Stimulated activated CD4-positive, alpha-beta T cell treated with anti-CD3 and anti-CD28 coated beads, Interleukin-1b, Interleukin-23, amount 100 ng/mL, for 1 hour (primary cell): Measurements from ENCODE around the gene ARID1B.

Experiments
- DNase-seq, 2 donors: peaks; one replicate each; pipeline ENCODE4 v3.0.0-alpha.2; 2020; ENCODE audit warnings: low read depth in 2 of 2

Gene ARID1B

DNA sequence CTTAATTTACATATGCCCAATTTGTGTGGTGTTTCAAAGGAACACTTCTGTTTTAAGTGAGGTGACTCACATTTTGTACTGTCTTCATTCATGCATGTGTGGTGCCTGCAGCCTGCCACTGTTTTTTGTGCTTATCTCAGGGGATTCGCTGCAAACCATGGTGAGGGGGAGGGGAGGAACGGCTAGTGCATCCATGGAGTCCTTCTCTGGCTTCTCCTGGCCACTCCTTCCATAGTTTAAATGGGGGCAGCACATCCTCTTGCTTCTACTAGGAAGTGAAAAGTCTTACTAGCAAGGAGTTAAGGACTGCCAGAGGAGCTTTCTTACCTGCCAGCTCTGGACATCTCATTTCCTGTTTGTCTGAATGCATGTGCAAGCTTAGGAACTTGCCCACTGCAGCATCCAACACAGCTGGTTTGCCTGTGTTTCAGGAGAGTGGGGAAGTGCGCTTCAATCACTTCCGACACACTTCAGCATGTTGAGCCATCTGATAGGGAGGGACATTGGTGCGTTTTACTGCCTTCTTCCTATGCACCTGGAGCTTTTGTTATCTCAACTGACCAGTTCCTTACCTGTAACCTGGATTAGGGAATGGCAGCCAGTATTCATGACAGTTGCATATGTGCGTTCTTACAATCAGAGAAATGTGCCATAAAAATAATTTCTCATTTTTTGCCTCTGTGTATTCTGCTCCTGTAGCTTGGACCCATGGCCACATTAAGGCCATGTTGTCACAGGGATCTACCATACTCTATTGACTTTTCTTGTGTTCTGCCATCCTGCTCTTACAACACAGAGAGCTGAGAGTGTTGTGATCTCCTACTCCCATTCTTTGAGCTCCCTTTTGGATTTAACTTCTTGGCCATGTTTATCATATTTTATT is 211.3 kb downstream of the ARID1B start:
- DNase-seq: no peak

DNA sequence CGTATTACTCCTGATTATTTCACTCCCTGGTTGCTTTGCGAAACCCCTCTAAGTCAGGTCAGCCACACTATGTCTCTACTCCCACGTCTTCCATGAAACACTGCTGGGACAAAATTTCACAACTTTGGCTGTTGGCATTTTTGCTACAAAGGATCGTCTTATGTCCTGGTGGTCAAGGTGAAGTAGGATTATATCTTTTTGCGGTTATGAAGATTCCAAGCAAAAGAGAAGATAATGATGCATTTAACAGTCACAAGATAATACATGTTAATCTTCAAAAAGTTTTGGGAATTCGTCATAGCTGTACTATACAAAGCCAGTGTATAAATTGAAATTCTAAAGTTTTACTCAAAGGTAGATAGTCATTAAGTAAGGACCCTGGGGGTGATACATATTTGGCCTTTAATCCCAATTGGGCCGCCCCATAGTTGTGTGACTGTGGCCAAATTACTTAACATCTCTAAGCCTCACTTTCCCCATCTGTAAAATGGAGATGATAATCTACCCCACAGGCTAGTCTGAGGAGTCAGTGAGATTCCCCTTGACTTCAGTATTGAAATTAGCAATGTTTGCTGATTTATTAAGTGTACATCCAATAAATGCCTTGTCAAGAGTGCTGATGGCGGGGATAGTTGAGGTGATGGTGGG is 212.1 kb downstream of the ARID1B start:
- no peak for DNase-seq

DNA sequence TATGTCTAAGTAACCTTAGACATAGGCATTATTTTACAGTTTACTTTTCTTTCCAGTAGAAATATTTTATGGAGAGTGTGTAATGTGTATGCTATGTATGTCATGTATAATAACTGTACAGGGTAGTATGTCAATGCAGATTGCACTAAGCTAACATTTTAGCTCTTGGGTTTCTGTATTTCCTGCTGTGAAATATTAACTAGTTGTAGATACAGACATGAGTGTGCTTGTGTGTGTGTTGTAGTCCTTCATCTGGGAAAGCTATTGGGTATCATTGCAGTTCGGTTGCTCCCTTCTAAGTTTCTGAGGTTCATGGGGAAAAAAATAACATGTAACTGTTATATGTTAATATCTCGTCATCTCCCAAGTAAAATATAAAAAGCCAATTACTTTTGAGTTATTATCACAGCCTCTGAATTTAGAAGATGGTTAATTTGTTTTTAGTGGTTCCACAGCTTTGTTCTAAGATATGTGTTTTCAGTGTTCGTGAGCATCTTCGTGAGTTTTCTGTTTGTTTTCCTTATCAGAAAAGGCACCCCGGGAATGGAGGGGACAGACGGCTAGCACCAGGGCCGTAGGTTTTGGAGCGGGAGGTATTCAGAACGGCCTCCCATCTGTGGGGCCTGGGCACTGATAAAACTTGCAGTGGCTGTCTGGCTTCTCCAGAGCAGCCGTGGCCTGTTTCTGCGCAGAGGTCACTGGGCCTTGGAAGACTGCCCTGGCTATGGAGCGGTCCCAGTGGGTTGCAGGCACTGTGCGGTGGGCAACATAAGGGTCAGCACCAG is 215.0 kb downstream of the ARID1B start:
- DNase-seq: no peak

DNA sequence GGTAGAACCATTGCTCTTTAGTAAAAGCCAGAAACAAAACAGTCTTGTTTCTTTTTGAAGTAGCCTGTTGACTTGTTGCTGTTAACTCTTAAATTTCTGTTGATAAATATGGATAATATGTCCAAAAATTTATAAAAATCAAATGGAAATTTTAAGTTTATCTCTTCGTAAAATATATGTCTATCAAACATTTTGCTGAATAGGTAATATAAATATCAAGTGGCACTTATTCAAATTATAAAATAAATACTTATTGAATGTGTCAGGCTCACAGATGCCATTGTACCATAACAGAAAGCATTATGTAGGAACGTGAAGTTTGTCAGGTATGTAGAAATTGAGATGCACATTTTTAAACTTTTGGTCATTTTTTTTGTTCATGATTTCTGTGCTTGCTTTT is 216.5 kb downstream of the ARID1B start:
- DNase-seq: no peak

DNA sequence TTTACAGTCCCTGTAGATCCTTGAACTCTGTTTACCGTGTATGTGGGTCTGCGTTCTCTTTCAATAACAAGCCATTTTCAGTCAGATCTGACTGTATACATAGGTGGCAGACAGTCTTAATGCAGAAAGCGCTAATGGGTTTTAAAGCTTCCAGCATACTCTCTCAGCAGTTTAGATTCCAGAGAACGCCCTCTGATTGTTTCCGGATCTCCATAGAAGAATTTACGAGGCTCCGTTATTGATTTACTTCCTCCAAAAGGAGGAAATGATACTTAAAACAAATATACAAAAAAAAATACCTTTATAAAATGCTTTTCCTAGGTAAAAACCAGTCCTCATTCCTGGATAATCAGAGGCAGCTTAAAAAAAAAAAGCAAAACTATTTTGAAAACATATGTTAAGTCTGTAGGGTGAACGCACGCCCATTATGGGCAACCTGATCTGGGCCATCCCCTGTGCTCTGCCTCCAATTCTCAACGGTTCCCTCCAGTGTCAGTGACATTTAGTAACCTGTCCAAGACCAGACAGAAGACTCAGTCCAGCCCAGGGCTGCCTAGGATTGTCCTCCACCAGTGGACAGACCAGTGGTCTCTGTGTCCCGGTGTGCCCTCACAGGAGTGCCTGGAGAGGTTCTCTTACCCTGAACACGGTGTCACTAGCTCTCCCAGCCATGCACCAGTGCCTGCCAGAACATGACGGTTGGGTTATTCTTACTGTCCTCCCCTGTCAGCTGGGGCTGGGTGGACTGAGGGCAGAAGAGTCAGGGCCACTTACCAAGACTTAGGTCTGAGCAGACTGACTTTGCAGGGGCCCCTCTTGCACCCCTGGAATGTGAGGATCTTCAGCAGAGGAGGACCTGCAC is 217.3 kb downstream of the ARID1B start:
- DNase-seq: no peak

DNA sequence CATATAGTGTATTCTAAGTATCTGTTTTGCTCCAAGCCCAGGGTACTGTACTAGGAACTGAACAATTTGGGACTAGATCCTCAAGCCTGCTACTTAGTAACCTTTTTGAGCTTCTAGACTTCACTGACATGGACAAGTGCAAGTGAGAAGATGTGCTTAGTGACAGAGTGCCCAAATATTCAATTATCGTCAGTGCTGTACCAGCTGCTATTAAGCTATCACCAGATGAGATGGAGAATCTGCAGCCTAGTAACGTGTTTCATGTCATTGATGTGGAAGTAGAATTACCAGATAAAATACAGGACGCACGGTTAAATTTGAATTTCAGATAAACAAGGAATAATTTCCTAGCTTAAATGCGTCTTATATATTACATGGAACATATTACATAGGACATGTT is 218.3 kb downstream of the ARID1B start:
- no peak for DNase-seq

DNA sequence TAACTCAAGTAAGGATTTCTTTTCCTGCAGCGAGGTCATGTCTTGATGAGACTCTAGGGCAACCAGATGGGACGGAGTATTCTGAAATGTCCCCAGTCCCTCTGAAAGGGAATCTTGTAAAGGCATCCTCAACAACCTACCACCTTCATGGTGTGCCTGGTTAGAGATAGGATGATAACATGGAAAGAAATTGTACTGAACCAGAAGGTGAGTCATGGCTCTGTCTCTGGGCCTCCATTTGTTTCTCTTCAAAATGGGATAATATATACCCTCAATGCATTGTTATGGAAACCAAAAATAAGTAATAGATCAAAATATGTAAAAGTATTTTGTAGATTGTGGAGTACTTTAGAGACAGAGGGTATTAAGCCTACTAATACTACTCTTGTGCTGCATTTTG is 219.1 kb downstream of the ARID1B start:
- no peak for DNase-seq

DNA sequence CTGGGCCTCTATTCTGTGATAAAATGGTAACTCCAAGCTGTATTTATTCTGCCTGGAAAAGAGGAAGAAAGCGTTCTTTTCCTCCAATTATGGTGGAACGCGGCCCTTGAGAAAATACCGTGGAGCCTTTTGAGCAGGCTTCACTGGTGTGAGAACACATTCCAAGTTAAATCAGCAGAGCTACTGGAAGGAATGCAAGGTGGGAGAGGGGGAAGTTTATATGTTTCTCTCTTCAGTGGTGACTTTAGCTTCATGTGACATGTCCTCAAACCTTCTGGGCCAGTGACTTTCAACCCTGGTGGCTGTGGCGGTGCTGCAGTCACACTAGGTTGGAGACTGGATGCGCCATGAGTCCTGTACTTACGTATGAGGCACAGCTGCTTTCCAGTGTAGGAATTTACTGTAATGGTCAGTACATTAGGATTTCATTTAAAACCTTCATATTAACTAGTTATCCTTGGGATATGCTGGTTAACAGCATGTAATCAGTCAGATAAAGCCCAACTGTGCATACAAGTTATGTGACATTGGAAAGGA is 221.7 kb downstream of the ARID1B start:
- DNase-seq: no peak

DNA sequence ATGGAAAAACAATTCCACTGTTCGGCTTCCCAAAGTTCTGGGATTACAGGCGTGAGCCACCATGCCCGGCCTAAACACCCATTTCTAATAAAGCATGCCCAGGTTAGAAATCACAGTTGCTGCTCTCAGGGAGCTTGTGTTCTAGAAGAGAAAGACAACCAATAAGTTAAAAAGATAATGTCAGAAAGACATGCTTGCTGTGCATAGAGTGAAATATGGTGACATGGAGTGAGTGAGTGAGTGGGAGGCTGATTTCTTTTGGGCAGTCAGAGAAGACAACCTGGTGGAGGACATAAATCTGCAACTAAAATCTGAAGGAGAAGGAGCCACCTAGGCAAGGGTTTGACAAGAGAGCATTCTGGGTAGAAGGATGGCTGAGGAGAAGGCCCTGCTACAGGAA is 222.6 kb downstream of the ARID1B start:
- DNase-seq: no peak

DNA sequence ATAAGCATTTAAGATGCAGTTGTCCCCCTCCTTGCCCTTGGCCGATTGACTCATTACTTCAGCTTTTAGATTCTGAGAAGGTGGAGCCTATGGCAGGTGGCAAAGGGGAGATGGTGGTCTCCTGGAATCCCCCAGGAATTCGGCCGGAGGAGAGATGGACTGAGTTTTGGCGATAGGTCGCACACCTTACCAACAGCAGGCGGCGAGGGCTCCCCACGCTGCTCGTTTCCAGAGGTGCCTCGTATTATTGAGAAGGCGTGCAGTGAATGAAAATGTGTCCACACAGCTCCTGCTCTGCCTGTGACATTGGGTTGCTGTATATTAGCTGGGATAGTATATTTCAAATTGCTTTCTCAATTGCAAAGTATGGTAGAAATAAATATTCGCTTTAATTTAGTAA is 224.5 kb downstream of the ARID1B start:
- DNase-seq: no peak

DNA sequence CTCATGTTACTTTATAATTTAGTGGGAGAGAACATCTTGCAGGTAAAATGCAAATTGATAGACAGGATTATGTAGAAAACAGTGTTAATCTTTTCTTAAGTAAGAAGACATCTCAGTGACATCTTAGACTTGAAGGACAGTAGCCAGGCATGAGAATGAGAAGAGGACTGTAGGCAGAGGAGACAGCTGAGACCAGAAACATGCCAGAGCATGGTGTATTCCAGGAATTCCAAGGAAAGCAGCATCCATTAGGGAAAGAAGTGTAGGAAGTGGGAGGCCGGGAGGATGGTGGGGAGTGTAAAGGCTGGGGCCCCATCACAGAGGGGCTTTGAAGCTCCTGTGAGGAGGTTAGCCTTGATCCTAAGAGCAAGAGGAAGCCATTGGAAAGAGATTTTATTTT is 225.6 kb downstream of the ARID1B start:
- DNase-seq: no peak

DNA sequence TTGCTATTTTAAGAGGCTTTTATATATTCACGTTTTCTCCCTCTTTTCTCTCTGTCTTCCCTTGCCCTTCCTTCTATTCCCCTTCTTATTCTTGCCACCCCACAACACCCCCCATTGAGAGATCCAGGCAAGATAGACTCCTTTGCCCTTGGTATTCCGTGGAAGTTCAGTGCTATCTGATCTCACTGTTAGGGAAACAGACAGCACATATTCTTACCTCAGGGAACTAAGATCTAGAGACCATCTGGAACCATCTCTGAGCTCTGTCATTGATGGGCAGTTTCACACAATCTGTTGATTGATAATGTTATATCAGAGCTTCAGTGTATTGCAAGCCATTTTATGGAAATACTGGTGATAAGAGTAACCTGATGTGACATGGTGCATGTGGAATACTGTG is 228.8 kb downstream of the ARID1B start:
- no peak for DNase-seq

DNA sequence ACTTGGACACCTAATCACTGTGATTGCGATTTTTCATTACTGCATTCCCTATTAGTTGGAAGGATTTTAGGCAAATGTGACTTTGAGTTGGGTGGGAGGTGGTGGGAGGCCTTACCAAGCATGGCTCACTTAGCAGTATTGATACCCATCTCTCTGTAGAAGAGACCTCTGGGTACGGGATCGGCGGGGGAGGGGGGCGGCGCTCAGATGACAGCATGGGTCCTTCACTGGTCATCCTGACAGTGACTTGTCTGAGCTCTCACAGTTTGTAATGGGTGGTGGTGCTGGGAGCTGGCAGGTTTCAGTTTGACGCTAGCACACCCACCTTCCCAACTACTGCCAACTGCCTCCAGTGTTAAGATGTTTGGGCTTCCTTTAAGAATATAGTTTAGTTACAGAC is 231.4 kb downstream of the ARID1B start:
- no peak for DNase-seq

DNA sequence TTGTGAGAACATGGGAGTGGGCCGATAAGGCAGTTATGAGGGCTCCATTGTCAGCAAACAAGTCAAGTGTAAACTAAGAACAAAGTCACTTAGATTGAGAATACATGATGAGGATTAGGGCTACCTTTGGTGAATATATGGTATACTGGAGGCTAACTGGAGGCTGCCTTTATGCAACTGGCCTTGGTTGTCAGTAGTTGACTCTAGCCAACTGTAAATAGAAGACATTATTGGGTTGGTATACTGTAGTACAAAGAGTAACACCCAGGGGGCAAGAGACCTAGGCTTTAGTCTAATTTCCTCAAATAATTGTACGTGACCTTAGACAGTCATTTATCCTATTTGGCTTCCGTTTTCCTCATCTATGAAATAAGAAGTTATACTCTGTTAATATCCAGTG is 235.2 kb downstream of the ARID1B start:
- no peak for DNase-seq

DNA sequence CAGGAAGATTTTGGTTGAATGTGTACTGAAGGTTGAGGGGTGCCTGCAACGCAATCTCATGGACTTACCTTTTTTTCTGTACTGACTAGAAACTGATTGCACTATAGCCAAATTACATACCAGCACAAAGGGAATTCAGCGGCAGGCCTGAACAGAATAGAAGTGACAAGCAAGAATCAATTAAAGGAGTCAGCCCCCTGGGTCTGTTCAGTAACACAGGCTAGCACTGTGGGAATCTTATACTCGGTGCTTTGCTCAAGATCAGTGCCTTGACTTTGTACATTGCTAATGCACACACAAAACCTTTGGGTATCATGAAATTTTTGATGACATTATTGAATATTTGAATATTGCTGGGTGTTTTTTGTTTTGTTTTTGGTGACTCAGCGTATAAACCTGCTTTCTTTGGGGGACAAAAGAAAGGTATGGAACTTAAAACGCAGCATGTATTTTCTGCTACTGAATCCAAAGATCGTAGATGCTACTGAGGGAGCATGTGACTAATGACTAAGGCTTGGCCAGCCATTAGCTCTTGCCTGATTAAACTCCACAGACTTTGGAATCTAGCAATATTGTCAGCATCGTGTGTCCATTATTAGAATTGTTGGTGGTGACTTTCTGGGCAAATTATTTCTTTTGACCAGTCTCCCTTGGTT is 236.6 kb downstream of the ARID1B start:
- no peak for DNase-seq

DNA sequence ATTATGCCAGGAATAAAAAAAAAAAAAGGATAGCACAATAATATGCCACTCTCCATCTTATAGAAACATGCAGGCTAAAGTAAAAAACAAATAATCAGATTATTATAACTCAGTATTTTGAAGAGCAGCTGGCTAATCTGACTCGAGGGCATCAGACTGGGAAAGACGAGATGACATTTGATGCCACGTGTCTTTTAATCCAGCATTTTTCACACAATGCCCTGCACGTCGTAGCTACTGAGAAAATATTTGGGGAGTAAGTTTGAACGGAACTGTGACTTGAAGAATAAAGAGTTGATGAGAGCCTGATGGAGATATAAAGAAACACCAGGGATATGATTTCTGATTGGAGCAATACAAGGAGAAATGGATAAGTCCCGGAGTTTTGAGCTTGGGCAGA is 237.7 kb downstream of the ARID1B start:
- DNase-seq: no peak

DNA sequence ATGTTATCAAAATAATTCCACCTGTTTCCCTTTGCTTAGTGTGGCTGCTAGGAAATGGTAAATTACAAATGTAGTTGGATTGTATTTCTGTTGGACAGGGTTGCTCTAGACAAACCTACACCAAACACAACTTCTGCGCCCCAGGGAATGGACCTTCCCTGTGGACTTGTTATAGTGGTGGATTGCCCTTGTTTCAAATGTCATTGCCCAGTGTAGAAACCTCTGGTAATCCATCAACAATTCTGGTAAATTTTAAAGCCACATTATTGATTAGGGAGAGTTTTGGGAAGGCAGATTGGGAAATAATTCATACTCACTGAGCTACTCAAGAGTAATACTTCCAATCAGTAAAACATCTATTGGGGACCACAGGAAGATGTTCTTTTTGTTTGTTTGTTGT is 239.8 kb downstream of the ARID1B start:
- DNase-seq: no peak

DNA sequence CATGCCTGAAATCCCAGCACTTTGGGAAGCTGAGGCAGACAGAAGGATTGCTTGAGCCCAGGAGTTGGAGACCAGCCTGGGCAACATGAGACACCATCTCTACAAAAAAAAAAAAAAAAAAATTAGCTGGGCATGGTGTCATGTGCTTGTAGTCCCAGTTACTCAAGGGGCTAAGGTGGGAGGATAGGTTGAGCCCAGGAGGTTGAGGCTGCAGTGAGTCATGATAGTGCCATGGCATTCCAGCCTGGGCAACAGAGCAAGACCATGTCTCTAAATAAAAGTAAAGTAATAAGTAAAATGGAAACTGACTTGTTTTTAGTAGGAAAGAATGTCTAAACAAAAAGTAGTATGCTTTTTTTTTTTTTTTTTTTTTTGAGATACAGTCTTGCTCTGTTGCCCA is 240.7 kb downstream of the ARID1B start:
- no peak for DNase-seq

DNA sequence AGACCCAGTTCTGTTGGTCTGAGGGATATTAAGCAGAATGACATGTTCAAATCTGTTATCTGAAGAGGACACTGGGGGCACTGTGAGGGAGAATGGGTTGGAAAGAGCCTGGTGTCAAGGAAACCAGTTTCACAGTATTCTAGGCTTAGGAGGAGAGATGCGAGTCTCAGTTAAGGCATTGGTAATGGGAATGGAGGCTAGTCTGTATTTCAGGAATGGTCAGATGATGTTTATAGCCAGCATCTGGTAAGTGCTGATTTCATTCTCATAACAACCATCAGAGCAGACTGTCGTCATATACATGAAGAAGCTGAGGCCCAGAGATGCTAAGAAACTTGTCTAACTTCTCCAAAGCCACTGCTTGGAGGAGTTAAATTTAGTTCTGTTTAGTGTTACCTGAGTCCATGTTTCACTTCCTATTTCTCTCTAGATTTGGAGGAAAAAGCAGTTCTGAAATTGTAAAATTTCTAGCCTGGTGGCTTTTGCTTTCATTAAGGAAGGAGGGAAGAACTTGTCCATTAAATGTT is 242.0 kb downstream of the ARID1B start:
- DNase-seq: no peak

DNA sequence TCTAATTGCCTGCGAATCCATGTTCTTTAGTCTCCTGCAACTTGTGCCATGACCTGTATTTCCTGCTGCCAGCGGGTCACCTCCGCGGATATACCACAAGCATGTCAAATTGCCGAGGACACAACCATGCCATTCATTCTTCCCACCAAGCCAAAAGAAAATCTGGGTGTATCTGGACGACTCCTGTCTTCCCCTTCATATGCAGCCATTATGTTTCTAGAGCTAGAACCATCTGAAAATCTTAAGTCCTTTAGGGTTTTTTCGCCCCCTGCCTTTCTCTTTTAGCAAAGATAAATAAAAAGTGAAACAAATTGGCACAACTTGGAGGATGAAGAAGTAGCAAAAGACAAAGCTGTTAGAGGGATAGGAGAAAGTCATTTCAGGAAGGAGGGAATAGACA is 242.6 kb downstream of the ARID1B start:
- DNase-seq: no peak

DNA sequence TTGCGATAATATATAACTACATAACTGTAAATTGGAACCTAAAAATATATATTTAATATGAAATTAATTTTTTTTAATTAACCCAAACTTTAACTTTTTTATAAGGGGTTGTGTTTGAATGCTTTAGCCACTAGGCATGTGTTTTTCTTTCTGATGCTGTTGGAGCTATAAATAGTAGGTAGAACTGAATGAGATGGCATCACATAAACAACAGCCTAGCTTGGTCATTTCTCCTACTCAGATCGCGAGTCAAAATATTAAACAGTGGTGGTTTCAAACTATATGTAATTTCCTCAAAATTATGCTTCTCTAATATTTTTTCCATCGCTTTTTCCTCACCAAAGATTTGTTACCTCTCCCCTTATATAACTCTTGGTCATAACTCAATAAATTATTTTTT is 243.2 kb downstream of the ARID1B start:
- no peak for DNase-seq
